K562 (cell line): ENCODE results near the gene E2F2. TPM values are rescaled to one million over a fixed set of nuclear protein-coding genes. Genes with fewer than 3 reads are reported as not detected.

Source experiments
- HDAC2 ChIP-seq: fragments of 450-650 bp; IDR thresholded peaks from 2 replicates; pipeline ENCODE4 v1.6.1; 2016; ENCODE audit warnings: mild to moderate bottlenecking
- PHF21A ChIP-seq: fragments of 450-650 bp; IDR thresholded peaks from 2 replicates; pipeline ENCODE4 v1.6.1; 2017; ENCODE audit warnings: low read depth, borderline replicate concordance
- ZBED1 ChIP-seq: IDR thresholded peaks from 2 replicates; pipeline ENCODE4 v1.6.1; 2014
- polyA plus RNA-seq, 8 experiments: library from polyadenylated mRNA; depleted of rRNA in 4 of 8; stranded (reverse) in 5 of 8; unstranded in 3 of 8; fragments of >200 nt; fragmentation: Nextera tagmentation in 2 of 8; fragmentation: Illumina TruSeq in 1 of 8; extraction: Ambion mirVana in 2 of 8; extraction: Trizol in 1 of 8; gene quantifications; 2 replicates each; pipeline versions ENCODE4 v1.2.1 to v1.2.3, GENCODE V29; 2011 to 2014; ENCODE audit warnings: inconsistent platforms in 1 of 8, missing spikeins in 1 of 8
- total RNA-seq, 7 experiments: library from RNA; depleted of rRNA in 6 of 7; stranded (reverse); fragments of >200 nt in 6 of 7; fragmentation: Illumina TruSeq in 2 of 7; extraction: Trizol in 2 of 7; gene quantifications; 2 replicates each; pipeline versions ENCODE4 v1.2.1 to v1.2.3, GENCODE V29; 2011 to 2021; ENCODE audit warnings: low replicate concordance in 1 of 7
- TF ChIP-seq, protein P1 (sequence below): IDR thresholded peaks from 2 replicates; pipeline ENCODE4 v1.6.1; 2016; ENCODE audit warnings: missing genetic modification characterization, missing compliant biosample characterization
- TF ChIP-seq, protein P2 (sequence below), 2 experiments: fragments of 450-650 bp; IDR thresholded peaks; 2 replicates each; pipeline ENCODE4 v1.6.1; 2018; ENCODE audit warnings: mild to moderate bottlenecking in 2 of 2, low read depth in 1 of 2; ENCODE audit not compliant: partially characterized antibody in 2 of 2

The E2F2 gene
- total and polyA plus RNA-seq, 9 of the 15 experiments (the other 6 are each of a cell fraction or from before 2014, with no cell fraction given) = 3.1 to 25.3 (median 11.4) TPM

- TF ChIP-seq, protein P1, sequence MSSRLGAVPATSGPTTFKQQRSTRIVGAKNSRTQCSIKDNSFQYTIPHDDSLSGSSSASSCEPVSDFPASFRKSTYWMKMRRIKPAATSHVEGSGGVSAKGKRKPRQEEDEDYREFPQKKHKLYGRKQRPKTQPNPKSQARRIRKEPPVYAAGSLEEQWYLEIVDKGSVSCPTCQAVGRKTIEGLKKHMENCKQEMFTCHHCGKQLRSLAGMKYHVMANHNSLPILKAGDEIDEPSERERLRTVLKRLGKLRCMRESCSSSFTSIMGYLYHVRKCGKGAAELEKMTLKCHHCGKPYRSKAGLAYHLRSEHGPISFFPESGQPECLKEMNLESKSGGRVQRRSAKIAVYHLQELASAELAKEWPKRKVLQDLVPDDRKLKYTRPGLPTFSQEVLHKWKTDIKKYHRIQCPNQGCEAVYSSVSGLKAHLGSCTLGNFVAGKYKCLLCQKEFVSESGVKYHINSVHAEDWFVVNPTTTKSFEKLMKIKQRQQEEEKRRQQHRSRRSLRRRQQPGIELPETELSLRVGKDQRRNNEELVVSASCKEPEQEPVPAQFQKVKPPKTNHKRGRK (tag) = peak; percentile 76
- TF ChIP-seq PHF21A = peak; percentile 94
- peak; percentile 85; the same call in 1 of the 2 replicates for TF ChIP-seq HDAC2
- TF ChIP-seq, protein P2, sequence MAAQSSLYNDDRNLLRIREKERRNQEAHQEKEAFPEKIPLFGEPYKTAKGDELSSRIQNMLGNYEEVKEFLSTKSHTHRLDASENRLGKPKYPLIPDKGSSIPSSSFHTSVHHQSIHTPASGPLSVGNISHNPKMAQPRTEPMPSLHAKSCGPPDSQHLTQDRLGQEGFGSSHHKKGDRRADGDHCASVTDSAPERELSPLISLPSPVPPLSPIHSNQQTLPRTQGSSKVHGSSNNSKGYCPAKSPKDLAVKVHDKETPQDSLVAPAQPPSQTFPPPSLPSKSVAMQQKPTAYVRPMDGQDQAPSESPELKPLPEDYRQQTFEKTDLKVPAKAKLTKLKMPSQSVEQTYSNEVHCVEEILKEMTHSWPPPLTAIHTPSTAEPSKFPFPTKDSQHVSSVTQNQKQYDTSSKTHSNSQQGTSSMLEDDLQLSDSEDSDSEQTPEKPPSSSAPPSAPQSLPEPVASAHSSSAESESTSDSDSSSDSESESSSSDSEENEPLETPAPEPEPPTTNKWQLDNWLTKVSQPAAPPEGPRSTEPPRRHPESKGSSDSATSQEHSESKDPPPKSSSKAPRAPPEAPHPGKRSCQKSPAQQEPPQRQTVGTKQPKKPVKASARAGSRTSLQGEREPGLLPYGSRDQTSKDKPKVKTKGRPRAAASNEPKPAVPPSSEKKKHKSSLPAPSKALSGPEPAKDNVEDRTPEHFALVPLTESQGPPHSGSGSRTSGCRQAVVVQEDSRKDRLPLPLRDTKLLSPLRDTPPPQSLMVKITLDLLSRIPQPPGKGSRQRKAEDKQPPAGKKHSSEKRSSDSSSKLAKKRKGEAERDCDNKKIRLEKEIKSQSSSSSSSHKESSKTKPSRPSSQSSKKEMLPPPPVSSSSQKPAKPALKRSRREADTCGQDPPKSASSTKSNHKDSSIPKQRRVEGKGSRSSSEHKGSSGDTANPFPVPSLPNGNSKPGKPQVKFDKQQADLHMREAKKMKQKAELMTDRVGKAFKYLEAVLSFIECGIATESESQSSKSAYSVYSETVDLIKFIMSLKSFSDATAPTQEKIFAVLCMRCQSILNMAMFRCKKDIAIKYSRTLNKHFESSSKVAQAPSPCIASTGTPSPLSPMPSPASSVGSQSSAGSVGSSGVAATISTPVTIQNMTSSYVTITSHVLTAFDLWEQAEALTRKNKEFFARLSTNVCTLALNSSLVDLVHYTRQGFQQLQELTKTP (IDR thresholded peaks at IDR 0.05; ENCODE audit: low read depth in 1 of 2, partially characterized antibody in 2 of 2) = peak in 1 of 2 experiments; percentile 13
- TF ChIP-seq ZBED1 = no peak
Measured at GRCh38 chr1:23559985-23560741, 29.1 kb upstream of the E2F2 start (continued).
